HEK293T (cell line): ENCODE measurements around the gene TGFBR3.

Experiments used
- ARNT ChIP-seq: fragments of 450-650 bp; IDR thresholded peaks from 2 replicates; pipeline ENCODE4 v1.6.1; 2017; ENCODE audit warnings: mild to moderate bottlenecking
- BHLHE40 ChIP-seq: fragments of 450-650 bp; IDR thresholded peaks from 2 replicates; pipeline ENCODE4 v1.6.1; 2016; ENCODE audit warnings: mild to moderate bottlenecking, moderate library complexity, borderline replicate concordance
- ELF4 ChIP-seq: fragments of 450-650 bp; IDR thresholded peaks from 2 replicates; pipeline ENCODE4 v1.6.1; 2017; ENCODE audit warnings: antibody characterized with exemption
- FOXA1 ChIP-seq: fragments of 450-650 bp; IDR thresholded peaks from 2 replicates; pipeline ENCODE4 v1.6.1; 2016; ENCODE audit warnings: mild to moderate bottlenecking
- FOXK2 ChIP-seq: fragments of 450-650 bp; IDR thresholded peaks from 2 replicates; pipeline ENCODE4 v1.6.1; 2016; ENCODE audit warnings: mild to moderate bottlenecking
- FOXM1 ChIP-seq: fragments of 450-650 bp; IDR thresholded peaks from 2 replicates; pipeline ENCODE4 v1.6.1; 2017; ENCODE audit warnings: mild to moderate bottlenecking, borderline replicate concordance
- HDGF ChIP-seq: fragments of 450-650 bp; IDR thresholded peaks from 2 replicates; pipeline ENCODE4 v1.6.1; 2017; ENCODE audit warnings: antibody characterized with exemption, borderline replicate concordance
- ZNF384 ChIP-seq: fragments of 450-650 bp; IDR thresholded peaks from 2 replicates; pipeline ENCODE4 v1.6.1; 2016

- TF ChIP-seq BHLHE40 (no peak), ELF4 (no peak), ZNF384 (no peak), FOXM1 (no peak), FOXA1 (no peak), FOXK2 (no peak), ARNT (no peak), HDGF (no peak)
Observed at GRCh38 chr1:91913018-91913417, 27.1 kb upstream of the TGFBR3 start.
